Endothelial cell of umbilical vein (primary cell): ENCODE results near the gene PID1. TPM values are rescaled to one million over a fixed set of nuclear protein-coding genes. Genes with fewer than 3 reads are reported as not detected.

Source experiments
- BruUV-seq: library from RNA; stranded (reverse); fragments of 400-500 nt; replicated peaks from 2 replicates; lab custom pipeline; 2021; lab: Mats Ljungman, UMichigan
- CTCF ChIA-PET: fragments of 300-600, 350-600 bp; sonication (Branson Sonifier 250); formaldehyde crosslinking; loops from one replicate; lab custom pipeline; 2021; ENCODE audit warnings: antibody characterized with exemption, inconsistent platforms; lab: Charles Lee
- POLR2A ChIA-PET: fragments of 300-600, 350-600 bp; sonication (Branson Sonifier 250); formaldehyde crosslinking; loops from one replicate; lab custom pipeline; 2021; ENCODE audit warnings: antibody characterized with exemption, inconsistent platforms; lab: Charles Lee
- DNase-seq: peaks from one replicate; pipeline ENCODE4 v3.0.0-alpha.2; 2011; ENCODE audit warnings: low read depth, low spot score
- FAIRE-seq: peaks from 2 replicates; lab custom pipeline; 2011; peaks lifted over from hg19 to GRCh38; lab: Jason Lieb, UNC
- H2AFZ ChIP-seq: 2 replicates; pipeline ENCODE4 v1.6.0; 2012; ENCODE audit warnings: low read depth, low read length, control low read depth, inconsistent platforms
- H3K27ac ChIP-seq: 2 replicates; pipeline ENCODE4 v1.5.1; 2011; ENCODE audit warnings: low read depth, mild to moderate bottlenecking, control low read depth, low read length, moderate library complexity; ENCODE audit not compliant: insufficient read depth
- H3K27me3 ChIP-seq, 2 experiments: 2 replicates each; pipeline versions ENCODE4 v1.6.0 to v1.6.1; 2011; ENCODE audit warnings: low read length in 2 of 2, mixed read lengths in 1 of 2; ENCODE audit not compliant: control insufficient read depth in 2 of 2, insufficient read depth in 2 of 2
- H3K36me3 ChIP-seq, 2 experiments: 2 replicates in 1 of 2; 3 replicates in 1 of 2; pipeline ENCODE4 v1.5.1; 2011; ENCODE audit warnings: low read length in 2 of 2, mild to moderate bottlenecking in 1 of 2, moderate library complexity in 1 of 2; ENCODE audit not compliant: control insufficient read depth in 2 of 2, insufficient read depth in 2 of 2; ENCODE audit errors: extremely low read depth in 1 of 2
- H3K4me1 ChIP-seq: 3 replicates; pipeline ENCODE4 v1.5.1; 2011; ENCODE audit warnings: mild to moderate bottlenecking, low read length; ENCODE audit not compliant: control insufficient read depth, insufficient read depth; ENCODE audit errors: extremely low read depth
- H3K4me2 ChIP-seq: 2 replicates; pipeline ENCODE4 v1.6.1; 2011; ENCODE audit warnings: low read length, control low read depth, mixed read lengths; ENCODE audit not compliant: insufficient read depth
- H3K4me3 ChIP-seq, 3 experiments: fragments of 200-600 bp in 1 of 3; sonication (generic), shearing (Covaris generic) in 1 of 3; replicated peaks in 1 of 3; 2 replicates each; pipeline ENCODE4 v1.5.1; 2011 to 2016; ENCODE audit warnings: control low read depth in 3 of 3, low read length in 3 of 3, mild to moderate bottlenecking in 2 of 3, inconsistent platforms in 1 of 3, low read depth in 1 of 3, moderate library complexity in 1 of 3; ENCODE audit not compliant: insufficient read depth in 1 of 3
- H3K79me2 ChIP-seq: 2 replicates; pipeline ENCODE4 v1.6.0; 2012; ENCODE audit warnings: low read length, inconsistent platforms; ENCODE audit not compliant: control insufficient read depth, insufficient read depth
- H3K9ac ChIP-seq: replicated peaks from 2 replicates; pipeline ENCODE3; 2011; ENCODE audit warnings: low read length, control low read depth; ENCODE audit not compliant: insufficient read depth; ENCODE audit errors: extremely low read depth
- H3K9me1 ChIP-seq: replicated peaks from 3 replicates; pipeline ENCODE4 v1.6.0; 2011; ENCODE audit warnings: mild to moderate bottlenecking, low read length; ENCODE audit not compliant: control insufficient read depth, insufficient read depth; ENCODE audit errors: extremely low read depth
- H3K9me3 ChIP-seq: replicated peaks from 2 replicates; pipeline ENCODE4 v1.5.1; 2012; ENCODE audit warnings: low read length, inconsistent platforms; ENCODE audit not compliant: control insufficient read depth, insufficient read depth
- H4K20me1 ChIP-seq: replicated peaks from 2 replicates; pipeline ENCODE3; 2011; ENCODE audit warnings: mild to moderate bottlenecking, low read length; ENCODE audit not compliant: control insufficient read depth, insufficient read depth; ENCODE audit errors: extremely low read depth
- EZH2 ChIP-seq: IDR thresholded peaks from 2 replicates; pipeline ENCODE4 v1.6.1; 2012; ENCODE audit warnings: borderline replicate concordance, low read depth, mild to moderate bottlenecking, moderate library complexity, low read length, inconsistent platforms; ENCODE audit not compliant: severe bottlenecking
- FOS ChIP-seq: IDR thresholded peaks from 2 replicates; pipeline ENCODE4 v1.6.1; 2011; ENCODE audit warnings: mild to moderate bottlenecking, low read length, moderate library complexity, borderline replicate concordance; ENCODE audit not compliant: insufficient read depth
- GATA2 ChIP-seq: IDR thresholded peaks from 2 replicates; pipeline ENCODE4 v1.7.0; 2011; ENCODE audit warnings: low read depth, mild to moderate bottlenecking, moderate library complexity, mixed read lengths, low read length; ENCODE audit not compliant: insufficient read length, insufficient read depth
- JUN ChIP-seq: IDR thresholded peaks from 2 replicates; pipeline ENCODE4 v1.6.1; 2011; ENCODE audit warnings: borderline replicate concordance, low read depth; ENCODE audit not compliant: insufficient read length, insufficient read depth
- MYC ChIP-seq: IDR thresholded peaks from one replicate; pipeline ENCODE4 v1.6.1; 2011; ENCODE audit warnings: mild to moderate bottlenecking, low read depth, low read length
- POLR2A ChIP-seq: IDR thresholded peaks from 2 replicates; pipeline ENCODE4 v1.6.1; 2012; ENCODE audit warnings: low read depth, mild to moderate bottlenecking, control low read depth, low read length
- POLR2AphosphoS5 ChIP-seq: IDR thresholded peaks from 2 replicates; pipeline ENCODE4 v1.6.1; 2012; ENCODE audit warnings: low read depth, mild to moderate bottlenecking, control low read depth, low read length, moderate library complexity; ENCODE audit not compliant: insufficient read depth
- dilution Hi-C: fragments of 300-500 bp; cut with MboI; formaldehyde crosslinking; loops from one replicate; pipeline ENCODE4 v1.15.0; 2019; ENCODE audit warnings: low sequenced_read_pairs; ENCODE audit not compliant: extremely low pct_ligation_motif_present
- intact Hi-C: fragments of 100-400 bp; cut with micrococcal nuclease; formaldehyde crosslinking; loops from one replicate; pipeline ENCODE4 v1.10.0; 2022
- polyA plus RNA-seq, 4 experiments: library from polyadenylated mRNA; depleted of rRNA in 3 of 4; stranded (reverse) in 3 of 4; unstranded in 1 of 4; fragments of >200 nt; gene quantifications; 2 replicates each; pipeline versions ENCODE4 v1.2.1 to v1.2.3, GENCODE V29; 2011 to 2012; ENCODE audit warnings: missing spikeins in 1 of 4
- total RNA-seq: library from RNA; stranded (reverse); gene quantifications from 2 replicates; pipeline ENCODE4 v1.2.3, GENCODE V29; 2021
- TF ChIP-seq, protein P1 (sequence below): IDR thresholded peaks from 2 replicates; pipeline ENCODE4 v1.6.1; 2011; ENCODE audit not compliant: insufficient read depth, insufficient read length
- TF ChIP-seq, protein P2 (sequence below), 2 donors: IDR thresholded peaks; 1 replicate in 1 of 2; 2 replicates in 1 of 2; pipeline ENCODE4 v1.5.1; 2011; ENCODE audit warnings: low read length in 2 of 2, mild to moderate bottlenecking in 2 of 2, moderate library complexity in 2 of 2, control low read depth in 1 of 2, inconsistent platforms in 1 of 2, low read depth in 1 of 2; ENCODE audit not compliant: insufficient read depth in 1 of 2; ENCODE audit errors: extremely low read depth in 1 of 2

Gene PID1
- total and polyA plus RNA-seq, 2 donors (not counting 3 experiments of a cell fraction or from before 2014, with no cell fraction given), result not detected

DNA sequence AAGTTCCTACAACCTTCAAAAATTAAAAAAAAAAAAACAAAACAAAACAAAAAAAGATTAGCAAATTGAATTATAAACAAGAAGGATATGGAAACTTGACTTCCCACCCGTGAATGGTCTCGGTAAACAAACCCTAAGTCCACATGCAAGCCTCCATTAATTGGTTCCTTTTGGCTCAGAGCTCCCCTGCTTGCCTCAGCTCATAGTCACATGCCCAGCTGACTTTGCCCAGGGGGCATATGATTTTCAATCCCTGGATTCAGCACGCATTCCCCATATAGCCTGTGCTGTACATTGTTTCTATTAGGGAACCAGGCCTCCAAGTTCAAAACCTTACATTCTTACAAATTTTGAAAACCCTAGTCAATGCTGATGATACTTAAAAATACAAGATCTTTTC lies 95.0 kb downstream of the PID1 start:
- dilution Hi-C loops, result no loop called here
- H3K4me3 ChIP-seq, result no peak overlapping the region

More for the DNA sequence above, 95.0 kb downstream of the PID1 start:
- no TSS peak for BruUV-seq
- DNase-seq (no peak), FAIRE-seq (no peak)
- Histone ChIP-seq H3K27me3 (no peaks in the 10 kb centered on the region), H3K79me2 (no peaks in the 10 kb centered on the region), H3K4me1 (no peaks in the 10 kb centered on the region), H3K4me2 (no peak overlapping the region), H3K9me1 (no peaks in the 10 kb centered on the region), H3K9me3 (peaks cover 3% of the 10 kb centered on the region), H2AFZ (no peak overlapping the region), H3K36me3 (no peaks in the 10 kb centered on the region), H4K20me1 (no peaks in the 10 kb centered on the region), H3K9ac (no peak overlapping the region), H3K27ac (no peak overlapping the region)
- TF ChIP-seq, protein P1, sequence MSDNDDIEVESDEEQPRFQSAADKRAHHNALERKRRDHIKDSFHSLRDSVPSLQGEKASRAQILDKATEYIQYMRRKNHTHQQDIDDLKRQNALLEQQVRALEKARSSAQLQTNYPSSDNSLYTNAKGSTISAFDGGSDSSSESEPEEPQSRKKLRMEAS, result no peak
- TF ChIP-seq POLR2AphosphoS5, result no peak
- TF ChIP-seq, protein P2, sequence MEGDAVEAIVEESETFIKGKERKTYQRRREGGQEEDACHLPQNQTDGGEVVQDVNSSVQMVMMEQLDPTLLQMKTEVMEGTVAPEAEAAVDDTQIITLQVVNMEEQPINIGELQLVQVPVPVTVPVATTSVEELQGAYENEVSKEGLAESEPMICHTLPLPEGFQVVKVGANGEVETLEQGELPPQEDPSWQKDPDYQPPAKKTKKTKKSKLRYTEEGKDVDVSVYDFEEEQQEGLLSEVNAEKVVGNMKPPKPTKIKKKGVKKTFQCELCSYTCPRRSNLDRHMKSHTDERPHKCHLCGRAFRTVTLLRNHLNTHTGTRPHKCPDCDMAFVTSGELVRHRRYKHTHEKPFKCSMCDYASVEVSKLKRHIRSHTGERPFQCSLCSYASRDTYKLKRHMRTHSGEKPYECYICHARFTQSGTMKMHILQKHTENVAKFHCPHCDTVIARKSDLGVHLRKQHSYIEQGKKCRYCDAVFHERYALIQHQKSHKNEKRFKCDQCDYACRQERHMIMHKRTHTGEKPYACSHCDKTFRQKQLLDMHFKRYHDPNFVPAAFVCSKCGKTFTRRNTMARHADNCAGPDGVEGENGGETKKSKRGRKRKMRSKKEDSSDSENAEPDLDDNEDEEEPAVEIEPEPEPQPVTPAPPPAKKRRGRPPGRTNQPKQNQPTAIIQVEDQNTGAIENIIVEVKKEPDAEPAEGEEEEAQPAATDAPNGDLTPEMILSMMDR (IDR thresholded peaks at IDR 0.05; ENCODE audit: extremely low read depth in 1 of 2, insufficient read depth in 1 of 2, low read depth in 1 of 2, low read length in 2 of 2), result no peak
- TF ChIP-seq POLR2A, result no peak
- TF ChIP-seq GATA2, result no peak
- no peak for TF ChIP-seq FOS
- TF ChIP-seq MYC, result no peak
- no peak for TF ChIP-seq JUN
- no peak for TF ChIP-seq EZH2
- intact Hi-C loops, result no loop called here
- POLR2A ChIA-PET, result no interaction called here
- CTCF ChIA-PET, result no interaction called here
